Measurements from ENCODE around the gene SELENOK. TPM values are rescaled to one million over a fixed set of nuclear protein-coding genes. Genes with fewer than 3 reads are reported as not detected.

The SELENOK gene
- total RNA-seq, 4 donors from 2014 or later, result 23.0 to 47.2 (median 30.1) TPM

DNA sequence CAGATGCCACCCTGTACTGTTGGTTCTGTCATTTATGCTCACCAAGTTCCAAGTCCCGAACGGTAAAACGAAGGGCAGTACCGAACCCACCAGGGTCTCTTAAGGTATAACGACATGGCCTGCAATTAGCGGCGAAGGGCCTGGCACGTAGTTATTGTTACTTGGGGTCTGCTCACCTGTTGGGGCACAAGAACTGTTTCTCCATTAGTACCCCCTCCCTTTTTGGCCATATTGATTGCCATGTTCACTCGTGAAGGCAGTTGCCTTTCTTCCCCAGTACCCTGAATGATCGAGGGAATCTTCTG is 44.9 kb downstream of the SELENOK start:
- intact Hi-C loops (cut with DNase I; ENCODE audit: low total_unique reads), result no loop called here
- TF ChIP-seq, protein P1, sequence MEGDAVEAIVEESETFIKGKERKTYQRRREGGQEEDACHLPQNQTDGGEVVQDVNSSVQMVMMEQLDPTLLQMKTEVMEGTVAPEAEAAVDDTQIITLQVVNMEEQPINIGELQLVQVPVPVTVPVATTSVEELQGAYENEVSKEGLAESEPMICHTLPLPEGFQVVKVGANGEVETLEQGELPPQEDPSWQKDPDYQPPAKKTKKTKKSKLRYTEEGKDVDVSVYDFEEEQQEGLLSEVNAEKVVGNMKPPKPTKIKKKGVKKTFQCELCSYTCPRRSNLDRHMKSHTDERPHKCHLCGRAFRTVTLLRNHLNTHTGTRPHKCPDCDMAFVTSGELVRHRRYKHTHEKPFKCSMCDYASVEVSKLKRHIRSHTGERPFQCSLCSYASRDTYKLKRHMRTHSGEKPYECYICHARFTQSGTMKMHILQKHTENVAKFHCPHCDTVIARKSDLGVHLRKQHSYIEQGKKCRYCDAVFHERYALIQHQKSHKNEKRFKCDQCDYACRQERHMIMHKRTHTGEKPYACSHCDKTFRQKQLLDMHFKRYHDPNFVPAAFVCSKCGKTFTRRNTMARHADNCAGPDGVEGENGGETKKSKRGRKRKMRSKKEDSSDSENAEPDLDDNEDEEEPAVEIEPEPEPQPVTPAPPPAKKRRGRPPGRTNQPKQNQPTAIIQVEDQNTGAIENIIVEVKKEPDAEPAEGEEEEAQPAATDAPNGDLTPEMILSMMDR (IDR thresholded peaks at IDR 0.05), result no peak
- no peak for TF ChIP-seq POLR2A (IDR thresholded peaks at IDR 0.05)
- DNase-seq (ENCODE audit: low spot score in 2 of 2), result no peak
- 41 to 60% methylated on average over 10 of the region's 10 CpGs for WGBS, 2 donors
- no peak overlapping the region for H3K4me3 ChIP-seq (ENCODE audit: low read depth, poor library complexity, severe bottlenecking)

DNA sequence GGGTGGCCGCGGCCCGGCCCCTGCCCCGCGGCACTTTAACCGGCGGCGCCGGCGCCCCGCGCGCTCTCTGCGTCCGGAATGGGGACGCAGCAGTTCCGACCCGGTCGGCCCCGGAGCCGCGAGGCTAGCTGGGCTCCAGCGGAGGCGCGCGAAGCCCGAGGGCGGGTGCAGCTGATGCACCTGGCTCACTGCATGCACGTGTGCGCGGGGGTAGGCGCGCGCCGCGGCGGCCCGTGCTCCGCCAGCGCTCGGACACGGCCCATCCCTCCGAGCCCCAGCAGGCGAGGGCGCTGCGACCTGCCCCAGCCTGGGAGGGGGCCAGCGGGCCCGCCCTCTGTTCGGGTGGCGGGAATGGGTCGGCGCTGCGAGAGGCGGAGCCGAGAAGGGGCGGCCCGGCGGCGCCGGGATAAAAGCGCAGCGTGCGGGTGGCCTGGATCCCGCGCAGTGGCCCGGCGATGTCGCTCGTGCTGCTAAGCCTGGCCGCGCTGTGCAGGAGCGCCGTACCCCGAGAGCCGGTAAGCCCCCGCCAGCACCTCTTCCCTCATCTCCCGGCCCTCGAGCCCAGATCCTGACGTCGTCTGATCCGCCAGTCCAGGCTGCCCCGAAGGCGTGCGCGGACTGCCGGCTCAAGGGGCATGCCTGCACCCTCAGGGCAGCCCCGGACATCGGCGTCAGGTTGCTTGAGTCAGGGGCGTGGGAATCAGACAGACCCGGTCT is 45.4 kb downstream of the SELENOK start, which contains the start of the genes CHDH and IL17RB:
Gene CHDH, minus strand, starts transcription at position 286 of the 717 bp plus-strand sequence. CDS start 22,411 bp downstream, outside the sequence.
Gene IL17RB, plus strand, starts transcription at position 435 of the 717 bp plus-strand sequence. Its CDS starts 21 bp downstream, at position 456.
- H3K4me3 ChIP-seq (ENCODE audit: low read depth, poor library complexity, severe bottlenecking), result peak within 1 kb of the TSS; percentile 58
- DNase-seq (ENCODE audit: low spot score in 2 of 2), result peak in 1 of 2 donors; percentile 86
- WGBS, 2 donors, result 2 to 6% methylated on average over 7 to 25 of the region's 91 CpGs
- intact Hi-C loops (cut with DNase I; ENCODE audit: low total_unique reads), result no loop called here
- TF ChIP-seq POLR2A (IDR thresholded peaks at IDR 0.05), result no peak
- TF ChIP-seq, protein P1 (IDR thresholded peaks at IDR 0.05), result no peak

DNA sequence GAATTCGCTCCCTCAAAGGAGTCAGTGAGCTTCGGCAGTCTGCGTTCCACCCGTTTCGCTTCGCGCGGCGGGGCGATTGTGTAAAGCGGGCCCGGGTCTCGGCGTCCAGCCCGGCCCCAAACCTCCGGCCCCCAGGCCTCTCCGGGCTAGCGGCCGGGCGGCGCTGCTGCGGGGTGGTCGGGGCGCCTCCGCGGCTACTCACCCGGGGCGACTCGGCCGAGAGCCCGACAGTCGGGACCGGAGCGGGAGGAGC is 45.9 kb downstream of the SELENOK start:
- DNase-seq (ENCODE audit: low spot score in 2 of 2), result no peak
- peak overlapping the region; percentile 58 for H3K4me3 ChIP-seq (ENCODE audit: low read depth, poor library complexity, severe bottlenecking)
- TF ChIP-seq POLR2A (IDR thresholded peaks at IDR 0.05), result no peak
- TF ChIP-seq, protein P1 (IDR thresholded peaks at IDR 0.05), result no peak
- intact Hi-C loops (cut with DNase I; ENCODE audit: low total_unique reads), result no loop called here
- 0% methylated on average over 6 to 29 of the region's 34 CpGs for WGBS, 2 donors

DNA sequence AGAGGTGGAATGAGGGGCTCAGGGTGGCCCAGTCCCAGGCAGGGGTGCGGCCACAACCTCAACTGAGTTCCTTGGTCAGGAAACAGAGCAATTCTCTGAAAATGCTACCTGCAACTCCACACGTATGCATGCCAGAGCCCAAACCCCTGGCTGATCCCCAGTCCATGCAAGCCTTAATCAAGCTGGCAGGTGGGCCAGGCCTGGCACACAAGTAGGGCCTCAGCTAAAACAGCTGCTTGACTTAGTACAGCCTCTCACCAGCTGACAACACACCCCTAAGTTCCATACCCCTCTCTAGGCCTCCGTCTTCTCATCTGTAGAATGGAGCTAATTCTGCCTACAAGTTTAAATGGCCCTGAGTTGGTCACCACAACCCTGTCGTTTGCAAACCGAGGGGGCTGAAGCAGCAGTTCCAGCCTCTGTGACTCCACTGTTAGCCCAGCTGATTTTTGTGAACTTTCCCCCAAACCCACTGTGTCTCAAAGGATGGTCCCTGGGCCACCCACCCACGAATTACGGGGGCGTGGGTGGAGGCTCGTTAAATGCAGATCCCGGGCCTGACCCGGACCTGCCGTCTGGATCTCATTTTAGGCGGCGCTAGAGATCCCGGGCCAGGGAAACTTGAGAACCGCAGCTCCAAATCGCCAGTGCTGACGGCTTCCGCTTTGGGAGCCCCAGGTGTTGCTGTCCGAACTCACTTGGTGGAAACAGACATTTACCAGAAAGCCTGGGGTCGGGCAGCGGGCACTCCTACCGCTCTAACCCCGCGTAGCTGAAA is 46.4 kb downstream of the SELENOK start:
- peak overlapping the region; percentile 58 for H3K4me3 ChIP-seq (ENCODE audit: low read depth, poor library complexity, severe bottlenecking)
- whole genome bisulfite sequencing, 2 donors, result 20 to 34% methylated on average over 15 to 20 of the region's 25 CpGs
- DNase-seq (ENCODE audit: low spot score in 2 of 2), result peak in 1 of 2 donors; percentile 87
- intact Hi-C loops (cut with DNase I; ENCODE audit: low total_unique reads), result no loop called here
- TF ChIP-seq, protein P1 (IDR thresholded peaks at IDR 0.05), result no peak
- no peak for TF ChIP-seq POLR2A (IDR thresholded peaks at IDR 0.05)

DNA sequence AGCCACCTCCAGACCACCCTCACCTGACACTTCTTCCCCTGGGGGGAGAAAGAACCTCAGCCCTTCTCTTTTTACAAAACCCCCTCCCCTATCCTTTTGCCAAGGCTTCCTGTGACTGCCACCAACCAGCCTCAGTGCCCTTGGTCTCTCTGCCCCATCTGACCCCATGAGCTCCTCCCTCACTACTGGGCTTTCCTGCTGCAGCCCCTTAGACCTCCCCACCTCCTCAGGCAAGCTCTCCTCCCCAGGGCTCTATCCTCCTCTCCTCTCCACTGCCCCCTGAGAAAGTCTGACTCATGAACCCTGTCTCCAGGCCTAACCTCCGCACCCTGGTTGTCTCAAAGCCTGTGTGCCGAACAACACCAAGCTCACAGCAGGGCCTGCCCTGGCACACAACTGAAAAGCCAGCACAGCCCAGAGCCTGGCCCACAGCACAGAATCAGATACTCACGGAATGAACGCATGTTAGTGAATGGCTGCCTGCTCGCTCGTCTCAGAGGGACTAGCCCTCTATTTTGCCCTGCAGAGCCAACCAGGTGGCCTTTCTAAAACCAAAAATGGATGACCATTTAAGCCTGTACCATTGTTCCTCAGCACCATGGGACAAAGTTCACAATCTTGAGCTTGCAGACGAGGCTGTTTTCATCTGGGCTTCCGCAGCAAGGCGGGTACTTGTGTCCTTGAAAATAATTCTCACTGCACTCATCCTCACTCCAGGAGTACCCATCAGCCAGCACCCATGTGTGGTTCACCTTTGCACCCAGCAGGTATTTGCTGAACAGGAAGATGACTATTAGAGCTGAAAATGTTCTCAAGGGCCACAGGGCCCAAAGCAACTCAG is 47.2 kb downstream of the SELENOK start:
- no peak overlapping the region for H3K4me3 ChIP-seq (ENCODE audit: low read depth, poor library complexity, severe bottlenecking)
- 92 to 95% methylated on average over 7 to 8 of the region's 9 CpGs for WGBS, 2 donors

More for the DNA sequence above, 47.2 kb downstream of the SELENOK start:
- intact Hi-C loops (cut with DNase I; ENCODE audit: low total_unique reads), result no loop called here
- DNase-seq (ENCODE audit: low spot score in 2 of 2), result peak in 1 of 2 donors; percentile 79
- TF ChIP-seq, protein P1 (IDR thresholded peaks at IDR 0.05), result no peak
- TF ChIP-seq POLR2A (IDR thresholded peaks at IDR 0.05), result no peak
